Peyer's patch (tissue), 4 donors: ENCODE measurements around the gene SLC9A1.

ENCODE experiments used
- CTCF ChIP-seq, 6 experiments: fragments of 450-650 bp in 4 of 6; fragments of 200-600 bp in 2 of 6; sonication (generic) in 1 of 6; IDR thresholded peaks; one replicate each; pipeline ENCODE4 v1.5.1; 2017 to 2019; ENCODE audit warnings: antibody characterized with exemption in 6 of 6, mild to moderate bottlenecking in 3 of 6, moderate library complexity in 1 of 6
- POLR2A ChIP-seq, 2 donors: fragments of 450-650 bp; IDR thresholded peaks; one replicate each; pipeline ENCODE4 v1.5.1; 2017; ENCODE audit warnings: antibody characterized with exemption in 2 of 2, mild to moderate bottlenecking in 2 of 2, moderate library complexity in 2 of 2

- TF ChIP-seq CTCF (IDR thresholded peaks at IDR 0.05) (no peak), POLR2A (IDR thresholded peaks at IDR 0.05) (no peak)
Observed at GRCh38 chr1:27076803-27077202, 78.1 kb downstream of the SLC9A1 start.
